ENCODE measurements around the gene TEX13A.
"Not testable (repeated sequence)": the region's sequence is repeated elsewhere in the genome, so short reads cannot be mapped to it uniquely, and the experiment has no call there.

The TEX13A gene, protein sequence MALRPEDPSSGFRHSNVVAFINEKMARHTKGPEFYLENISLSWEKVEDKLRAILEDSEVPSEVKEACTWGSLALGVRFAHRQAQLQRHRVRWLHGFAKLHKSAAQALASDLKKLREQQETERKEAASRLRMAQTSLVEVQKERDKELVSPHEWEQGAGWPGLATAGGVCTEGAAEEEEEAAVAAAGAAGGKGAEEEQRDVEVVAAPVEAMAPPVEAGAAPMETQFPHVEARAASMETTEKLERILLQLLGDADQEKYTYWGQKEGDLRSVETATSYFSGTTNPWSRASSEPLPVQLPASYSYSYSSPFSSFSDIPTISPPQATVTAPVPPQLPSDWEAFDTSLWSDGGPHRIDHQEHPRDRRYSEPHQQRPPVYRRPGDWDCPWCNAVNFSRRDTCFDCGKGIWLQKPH

DNA sequence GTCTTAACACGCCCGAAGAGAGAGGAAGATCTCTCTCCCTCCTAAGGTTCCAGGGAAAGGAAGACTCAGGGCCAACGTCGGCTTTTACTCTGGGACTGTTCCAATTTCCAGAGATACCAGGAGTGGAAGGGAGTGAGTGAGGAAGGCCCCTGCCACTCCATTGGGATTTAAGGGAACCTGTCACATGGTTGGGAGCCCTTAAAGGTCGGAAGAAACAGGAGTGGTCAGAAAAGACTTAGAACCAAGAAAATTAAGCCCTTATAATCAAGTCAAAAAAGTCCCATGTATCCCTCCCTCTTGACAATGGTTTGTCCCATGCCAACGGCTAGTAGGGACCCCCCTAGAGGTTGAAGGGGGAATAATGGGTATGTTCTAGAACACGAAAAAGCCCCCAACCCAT, at the start of gene TEX13A:
TEX13A (minus strand) TSS at position 59 of the 400 bp plus-strand sequence. CDS start 297 bp downstream, outside the sequence.
- DNase-seq (ENCODE audit: low spot score), result no peak

DNA sequence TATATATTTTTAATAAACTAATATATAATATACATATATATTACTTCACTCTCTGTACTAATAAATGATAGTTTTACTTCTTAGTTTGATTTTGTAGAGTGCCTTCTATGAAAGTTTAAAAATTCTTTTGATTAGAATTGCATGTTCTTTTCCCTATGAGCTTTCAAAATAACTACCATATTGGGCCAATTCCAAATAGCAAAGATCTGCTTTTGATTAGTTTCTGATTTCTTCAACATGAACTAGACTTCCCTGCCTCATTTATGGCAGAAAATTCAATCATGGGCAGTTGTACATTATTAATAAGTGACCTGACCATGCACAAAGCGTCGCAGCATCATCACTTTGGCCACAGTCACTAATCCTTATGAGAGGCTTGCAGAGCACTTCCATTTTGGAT, 48.9 kb upstream of the TEX13A start:
- DNase-seq (ENCODE audit: low spot score), result no peak

DNA sequence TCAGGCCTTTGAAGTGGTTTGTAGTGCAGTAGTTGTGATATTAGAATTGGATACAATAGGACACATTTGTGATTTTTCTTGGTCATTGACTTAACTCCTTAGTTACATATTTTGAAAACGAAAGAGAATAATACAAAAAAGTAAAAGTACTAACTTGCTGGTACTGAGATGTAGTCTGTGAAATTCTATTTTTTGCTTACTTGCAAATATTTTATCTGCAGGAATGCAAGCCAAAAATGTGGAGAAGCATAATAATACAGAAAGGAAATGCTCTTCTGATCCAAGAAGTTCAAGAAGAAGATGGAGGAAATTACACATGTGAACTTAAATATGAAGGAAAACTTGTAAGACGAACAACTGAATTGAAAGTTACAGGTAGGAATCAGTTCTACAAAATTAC, 46.7 kb upstream of the TEX13A start:
- no peak for DNase-seq (ENCODE audit: low spot score)

DNA sequence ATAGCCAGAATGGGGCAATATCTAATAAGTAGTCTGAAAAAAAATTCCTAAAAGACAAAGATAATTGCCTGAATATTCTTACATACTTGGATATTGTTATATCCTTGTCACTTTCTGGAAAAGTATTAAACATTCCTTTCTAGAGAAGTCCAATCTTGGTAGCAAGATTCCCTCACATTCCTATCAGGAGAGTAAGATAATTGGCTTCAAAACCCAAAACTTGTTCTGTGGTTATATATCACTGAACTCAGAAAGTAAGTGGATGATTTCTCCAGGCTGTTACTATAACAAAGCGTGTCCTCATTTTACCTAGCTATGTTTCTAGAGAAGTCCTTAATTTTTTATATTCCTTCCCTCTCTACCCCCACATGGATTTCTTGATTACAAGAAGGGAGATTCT, 46.0 kb upstream of the TEX13A start:
- DNase-seq (ENCODE audit: low spot score), result no peak

DNA sequence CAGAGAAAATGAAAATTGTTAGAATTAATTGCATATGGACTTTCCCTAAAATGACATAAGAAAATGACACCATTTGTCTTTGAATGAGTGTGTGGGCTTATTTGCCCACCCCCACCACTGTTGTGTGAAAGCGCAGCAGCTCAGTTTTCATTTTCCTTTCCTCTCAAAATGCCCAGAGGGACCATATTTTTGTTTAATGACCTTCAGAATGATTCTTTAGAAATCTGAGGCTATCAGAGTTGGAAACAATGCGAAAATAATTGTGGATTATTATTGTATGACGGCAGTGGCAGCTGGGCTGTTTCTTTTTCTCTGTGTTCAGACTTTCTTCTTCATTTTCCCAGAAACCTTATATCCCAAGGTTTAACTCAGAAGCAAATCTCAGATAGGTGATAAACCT, 44.6 kb upstream of the TEX13A start:
- DNase-seq (ENCODE audit: low spot score), result no peak

DNA sequence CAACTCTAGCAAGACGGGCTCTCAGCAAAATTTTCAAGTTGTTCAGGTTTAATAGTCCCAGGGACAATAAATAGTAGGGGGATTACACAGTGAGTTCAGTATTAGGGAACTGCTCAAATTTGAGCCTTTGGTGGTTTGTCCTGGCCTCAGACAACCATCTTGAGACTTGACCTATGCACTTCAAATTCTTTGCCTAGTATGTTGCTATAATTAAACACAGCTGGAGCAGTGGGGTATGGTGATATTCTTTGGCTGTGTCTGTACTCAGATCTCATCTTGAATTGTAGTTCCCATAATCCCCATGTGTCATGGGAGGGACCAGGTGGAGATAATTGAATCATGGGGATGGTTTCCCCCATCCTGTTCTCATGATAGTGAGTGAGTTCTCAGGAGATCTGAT, 43.3 kb upstream of the TEX13A start:
- DNase-seq (ENCODE audit: low spot score), result no peak

DNA sequence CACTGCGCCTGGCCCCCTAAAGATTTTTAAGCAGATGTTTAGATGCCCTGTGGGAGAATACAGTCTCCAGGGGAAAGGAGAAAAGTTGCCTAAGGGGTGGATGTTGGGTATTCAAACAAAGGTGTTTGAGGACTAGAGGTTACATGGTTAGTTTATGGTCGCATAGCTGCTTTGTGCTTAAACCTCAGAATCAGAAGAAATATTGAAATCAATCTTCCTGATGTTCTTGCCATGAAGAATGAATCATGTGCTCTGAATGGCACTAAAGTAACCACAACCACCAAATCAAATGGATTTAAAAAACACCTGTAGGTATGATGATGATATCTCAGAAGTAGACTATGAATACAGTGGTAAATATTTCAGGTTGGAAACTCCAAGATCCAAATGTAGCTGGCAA, 42.7 kb upstream of the TEX13A start:
- no peak for DNase-seq (ENCODE audit: low spot score)

DNA sequence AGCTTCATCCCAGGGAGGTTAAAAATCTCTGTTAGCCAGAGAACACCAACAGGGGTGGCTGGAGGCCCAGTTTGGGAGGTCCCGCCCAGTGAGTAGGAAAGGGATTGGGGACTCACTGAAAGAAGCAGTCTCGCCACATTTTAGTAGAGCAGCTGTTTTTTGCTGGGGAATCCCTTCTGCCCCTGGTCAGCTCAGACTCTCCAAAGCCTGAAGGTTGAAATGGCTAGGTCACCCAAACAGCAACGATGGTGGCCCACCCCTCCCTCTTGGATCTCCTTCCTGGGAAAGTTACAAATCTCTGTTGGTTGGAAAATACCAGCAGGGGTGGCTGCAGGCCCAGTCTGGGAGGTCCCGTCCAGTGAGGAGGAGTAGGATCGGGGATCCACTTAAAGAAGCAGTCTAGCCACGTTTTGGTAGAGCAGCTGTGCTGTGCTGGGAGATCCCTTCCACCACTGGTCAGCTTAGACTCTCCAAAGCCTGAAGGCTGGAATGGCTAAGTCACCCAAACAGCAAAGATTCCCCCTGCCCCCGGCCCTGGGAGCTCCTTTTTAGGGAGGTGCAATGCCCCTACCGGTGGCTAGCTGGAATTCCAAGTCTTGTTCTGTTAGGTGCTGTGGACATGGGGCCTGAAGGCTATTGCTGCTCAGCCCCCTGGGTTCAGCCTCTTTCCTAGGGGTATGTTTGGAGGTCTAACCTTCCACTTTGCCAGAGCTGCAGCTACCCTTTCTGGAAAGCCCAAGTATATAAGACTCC, 40.0 kb upstream of the TEX13A start:
- no peak for DNase-seq (ENCODE audit: low spot score)

DNA sequence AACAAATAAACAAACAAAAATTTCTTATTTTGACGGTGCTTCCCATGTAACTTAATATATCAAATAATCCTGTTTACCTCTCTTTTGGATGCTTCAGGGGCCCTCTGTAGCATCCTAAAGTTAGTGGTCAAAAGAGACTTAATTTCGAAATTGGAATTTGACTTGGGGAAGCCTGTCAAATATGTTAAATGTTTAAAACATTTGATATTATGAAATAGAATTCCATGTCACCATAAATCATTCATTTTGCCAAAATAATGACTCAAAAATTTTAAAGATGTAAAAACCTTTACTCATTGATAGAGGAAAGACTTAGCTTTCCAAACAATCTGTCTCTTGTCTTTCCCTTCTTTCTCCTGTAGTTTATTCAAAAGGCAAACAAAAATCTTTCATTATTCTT, 20.6 kb upstream of the TEX13A start:
- DNase-seq (ENCODE audit: low spot score), result no peak

DNA sequence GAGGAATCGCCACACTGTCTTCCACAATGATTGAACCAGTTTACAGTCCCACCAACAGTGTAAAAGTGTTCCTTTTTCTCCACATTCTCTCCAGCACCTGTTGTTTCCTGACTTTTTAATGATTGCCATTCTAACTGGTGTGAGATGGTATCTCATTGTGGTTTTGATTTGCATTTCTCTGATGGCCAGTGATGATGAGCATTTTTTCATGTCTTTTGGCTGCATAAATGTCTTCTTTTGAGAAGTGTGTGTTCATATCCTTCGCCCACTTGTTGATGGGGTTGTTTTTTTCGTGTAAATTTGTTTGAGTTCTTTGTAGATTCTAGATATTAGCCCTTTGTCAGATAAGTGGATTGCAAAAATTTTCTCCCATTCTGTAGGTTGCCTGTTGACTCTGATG, 16.9 kb upstream of the TEX13A start:
- DNase-seq (ENCODE audit: low spot score), result not testable (repeated sequence)

DNA sequence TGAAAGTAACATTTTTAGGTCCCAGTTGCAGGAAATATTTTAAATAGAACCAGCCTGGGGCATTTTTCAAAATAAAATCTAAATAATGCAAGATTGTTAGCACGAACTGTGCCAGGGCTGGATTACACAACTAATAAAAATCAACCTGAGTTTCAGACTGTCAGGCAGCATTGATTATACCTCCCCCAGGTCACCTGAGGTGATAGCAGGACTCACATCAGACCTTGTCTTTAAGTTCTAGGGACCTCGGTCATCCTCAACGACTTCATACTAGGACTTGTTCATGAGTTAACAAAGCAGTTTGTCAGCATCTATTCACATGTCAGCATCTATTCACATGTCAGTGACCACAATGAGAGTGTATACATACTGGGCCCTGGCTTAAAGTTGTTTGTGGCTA, 8.7 kb upstream of the TEX13A start:
- no peak for DNase-seq (ENCODE audit: low spot score)

DNA sequence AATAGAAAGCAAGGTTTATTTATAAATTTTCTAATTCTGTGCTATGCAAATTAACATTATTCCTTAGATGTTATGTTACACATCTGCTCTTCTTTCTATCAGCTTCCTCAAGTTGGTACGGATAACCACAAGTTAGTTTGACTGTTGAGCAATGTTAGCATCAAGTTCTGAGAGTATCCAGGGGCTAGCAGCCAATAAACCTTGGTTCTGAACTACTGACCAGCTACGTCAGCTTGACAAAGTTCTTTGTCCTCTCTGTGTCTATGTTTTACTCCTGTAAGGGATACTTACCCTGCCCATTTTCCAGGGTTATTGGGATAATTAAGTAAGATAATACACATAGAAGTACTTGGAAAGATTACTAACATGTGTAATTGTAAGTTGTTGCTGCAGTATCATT, 8.1 kb upstream of the TEX13A start:
- DNase-seq (ENCODE audit: low spot score), result no peak

DNA sequence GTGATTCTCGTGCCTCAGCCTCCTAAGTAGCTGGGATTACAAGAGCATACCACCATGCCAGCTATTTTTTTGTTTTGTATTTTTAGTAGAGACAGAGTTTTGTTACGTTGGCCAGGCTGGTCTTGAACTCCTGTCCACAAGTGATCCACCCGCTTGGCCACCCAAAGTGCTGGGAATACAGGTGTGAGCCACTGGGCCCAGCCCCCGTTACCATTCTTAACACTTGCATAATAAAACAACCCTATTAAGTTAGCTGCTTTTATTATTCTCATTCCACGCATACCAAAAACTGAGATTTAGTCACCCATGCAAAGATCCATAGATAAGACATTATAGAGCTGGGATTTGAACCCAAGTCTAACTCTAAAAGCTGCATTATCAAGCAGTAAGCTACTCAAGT, 6.0 kb upstream of the TEX13A start:
- DNase-seq (ENCODE audit: low spot score), result no peak

DNA sequence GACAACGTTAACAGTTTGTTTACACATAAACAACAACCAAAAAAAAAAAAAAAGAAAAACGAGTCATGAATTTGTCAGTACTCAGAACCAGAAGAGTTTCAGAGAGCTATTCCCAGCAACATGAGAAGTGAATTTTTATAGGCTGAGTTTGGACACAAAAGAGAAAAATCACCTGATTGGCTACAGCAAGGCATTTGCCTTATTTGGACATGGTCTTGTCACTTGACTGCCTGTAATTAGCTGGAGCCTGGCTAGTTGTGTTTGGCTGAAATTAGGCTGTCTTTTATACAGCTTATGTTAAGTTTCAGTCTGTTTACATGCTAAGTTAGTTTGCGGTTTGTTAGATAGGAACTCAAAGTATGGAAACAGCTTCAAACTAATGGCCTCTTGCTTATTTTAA, 880 bp upstream of the TEX13A start:
- no peak for DNase-seq (ENCODE audit: low spot score)

DNA sequence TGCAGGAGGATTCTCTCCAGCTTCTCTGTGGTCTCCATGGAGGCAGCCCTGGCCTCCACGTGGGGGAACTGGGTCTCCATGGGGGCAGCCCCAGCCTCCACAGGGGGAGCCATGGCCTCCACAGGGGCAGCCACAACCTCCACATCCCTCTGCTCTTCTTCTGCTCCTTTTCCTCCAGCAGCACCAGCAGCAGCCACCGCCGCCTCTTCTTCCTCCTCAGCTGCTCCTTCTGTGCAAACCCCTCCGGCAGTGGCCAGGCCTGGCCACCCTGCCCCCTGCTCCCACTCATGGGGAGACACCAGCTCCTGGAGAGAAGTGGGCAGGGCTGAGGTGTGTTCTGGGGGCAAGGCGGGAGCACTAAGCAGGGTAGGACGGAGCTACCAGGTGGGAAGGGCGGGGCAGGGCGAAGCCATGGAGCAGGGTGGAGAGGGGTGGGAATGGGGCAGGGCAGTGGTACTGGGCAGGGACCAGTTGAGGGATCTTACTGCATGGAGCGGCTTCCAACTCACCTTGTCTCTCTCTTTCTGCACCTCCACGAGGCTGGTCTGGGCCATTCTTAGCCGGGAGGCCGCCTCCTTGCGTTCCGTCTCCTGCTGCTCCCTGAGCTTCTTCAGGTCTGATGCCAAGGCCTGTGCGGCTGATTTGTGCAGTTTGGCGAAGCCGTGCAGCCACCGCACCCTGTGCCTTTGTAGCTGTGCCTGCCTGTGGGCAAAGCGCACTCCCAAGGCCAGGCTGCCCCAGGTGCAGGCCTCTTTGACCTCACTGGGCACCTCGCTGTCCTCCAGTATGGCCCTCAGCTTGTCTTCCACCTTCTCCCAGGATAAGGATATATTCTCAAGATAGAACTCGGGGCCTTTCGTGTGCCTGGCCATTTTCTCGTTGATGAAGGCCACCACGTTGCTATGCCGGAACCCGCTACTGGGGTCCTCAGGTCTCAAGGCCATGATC, 766 bp downstream of the TEX13A start:
- DNase-seq (ENCODE audit: low spot score), result no peak

DNA sequence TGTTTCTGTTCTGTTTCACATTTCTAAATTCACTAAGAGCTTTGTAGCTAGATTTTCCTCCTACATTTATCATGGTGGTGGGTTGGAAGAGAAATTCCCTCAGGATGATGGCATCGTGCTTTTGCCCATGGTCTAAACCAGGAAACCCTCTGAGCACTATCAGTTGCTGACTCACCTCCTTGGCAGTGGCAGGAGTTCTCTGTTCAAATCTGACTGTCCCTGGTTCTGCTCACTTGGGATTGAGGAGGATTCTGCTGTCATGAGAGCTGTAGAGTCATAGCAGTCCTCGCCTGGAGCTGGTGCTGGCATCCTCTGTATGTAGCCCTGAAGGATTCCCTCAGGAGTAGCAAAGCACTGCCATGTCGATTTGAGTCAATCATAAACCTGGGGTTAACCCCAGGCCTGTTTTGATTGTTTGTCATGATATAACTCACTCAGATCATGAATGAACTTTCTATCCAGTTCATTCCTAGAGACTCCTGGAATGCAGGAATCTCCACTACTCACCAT, 9.4 kb downstream of the TEX13A start:
- no peak for DNase-seq (ENCODE audit: low spot score)

DNA sequence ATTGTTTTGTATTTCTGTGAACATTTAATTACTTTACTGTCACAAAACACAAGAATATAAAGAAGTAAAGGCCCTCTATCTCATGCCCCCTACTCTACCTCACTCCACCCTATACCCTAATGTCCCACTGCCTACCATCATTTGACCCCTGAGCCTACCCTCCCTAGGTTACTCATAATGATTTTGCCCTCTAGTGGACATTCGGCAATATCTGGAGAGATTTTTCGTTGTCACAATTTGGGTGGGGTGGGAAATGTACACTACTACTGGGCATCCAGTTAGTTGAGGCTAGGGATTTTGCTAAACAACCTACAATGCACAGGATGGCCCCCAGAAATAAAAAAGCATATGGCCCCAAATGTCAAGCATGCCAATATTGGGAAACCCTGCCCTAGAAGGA, 10.2 kb downstream of the TEX13A start:
- no peak for DNase-seq (ENCODE audit: low spot score)

DNA sequence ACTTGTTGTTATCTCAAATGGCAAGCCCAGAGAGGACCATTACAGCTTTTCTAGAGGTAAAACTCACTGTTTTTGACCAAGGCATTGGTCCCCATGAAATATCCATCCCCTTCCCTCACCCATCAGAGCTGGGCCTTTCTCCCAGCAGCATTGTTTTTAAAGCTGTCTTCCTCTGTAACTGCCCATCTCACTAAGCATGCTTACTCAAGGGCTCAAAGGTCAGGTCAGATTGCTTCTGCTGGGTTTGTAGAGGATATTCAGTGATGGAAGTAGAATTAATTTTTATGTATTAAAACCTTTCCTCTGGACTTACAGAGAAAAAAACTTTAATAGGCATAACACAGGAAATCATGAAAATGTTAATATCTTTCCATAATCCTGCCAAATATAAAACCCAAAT, 11.1 kb downstream of the TEX13A start:
- DNase-seq (ENCODE audit: low spot score), result no peak

DNA sequence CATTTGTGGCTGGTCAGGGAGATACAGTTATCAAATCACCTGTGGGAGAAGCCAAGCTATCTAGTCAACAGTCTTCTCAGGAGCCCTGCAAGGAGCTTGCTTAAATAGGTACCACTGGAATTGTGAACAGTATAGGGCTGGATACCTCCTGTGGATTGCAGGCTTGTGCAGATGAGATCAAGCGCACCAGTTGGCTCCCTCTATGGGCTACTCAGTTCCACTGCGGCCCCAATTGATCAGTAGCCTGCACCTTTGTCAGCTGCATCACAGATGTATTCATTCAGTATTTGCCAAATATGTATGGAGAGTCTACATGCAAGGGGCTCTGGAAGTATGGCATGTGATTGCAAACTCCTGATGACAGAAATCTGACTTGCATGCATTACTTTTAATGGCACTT, 28.6 kb downstream of the TEX13A start:
- no peak for DNase-seq (ENCODE audit: low spot score)

DNA sequence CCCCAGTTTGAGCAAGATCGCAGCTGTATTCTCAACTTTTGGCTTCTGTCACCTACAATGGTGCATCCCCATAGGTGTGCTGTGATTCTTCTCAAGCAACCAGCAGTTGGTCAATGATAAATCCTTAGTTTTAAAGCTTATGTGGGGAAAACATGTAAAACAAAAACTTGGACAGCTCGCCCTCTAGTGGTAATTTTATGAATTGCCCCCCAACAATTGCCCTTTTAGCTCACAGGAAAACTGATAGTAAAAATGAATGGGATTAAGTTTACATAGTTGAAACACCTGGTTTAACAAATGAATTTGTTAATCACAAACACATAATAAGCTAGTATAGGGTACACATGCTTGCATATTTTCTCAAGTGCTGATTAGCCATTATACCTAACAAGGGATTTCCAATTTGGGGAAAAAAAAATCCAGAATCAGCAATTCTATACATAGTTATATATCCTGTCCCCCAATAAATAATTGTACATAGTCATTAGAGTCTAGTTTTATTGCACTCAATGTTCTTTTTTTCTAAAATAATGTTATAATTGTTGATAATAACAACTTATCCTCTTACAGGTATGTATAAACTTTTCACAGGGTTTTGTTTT, 30.1 kb downstream of the TEX13A start:
- peak; percentile 8 for DNase-seq (ENCODE audit: low spot score)

DNA sequence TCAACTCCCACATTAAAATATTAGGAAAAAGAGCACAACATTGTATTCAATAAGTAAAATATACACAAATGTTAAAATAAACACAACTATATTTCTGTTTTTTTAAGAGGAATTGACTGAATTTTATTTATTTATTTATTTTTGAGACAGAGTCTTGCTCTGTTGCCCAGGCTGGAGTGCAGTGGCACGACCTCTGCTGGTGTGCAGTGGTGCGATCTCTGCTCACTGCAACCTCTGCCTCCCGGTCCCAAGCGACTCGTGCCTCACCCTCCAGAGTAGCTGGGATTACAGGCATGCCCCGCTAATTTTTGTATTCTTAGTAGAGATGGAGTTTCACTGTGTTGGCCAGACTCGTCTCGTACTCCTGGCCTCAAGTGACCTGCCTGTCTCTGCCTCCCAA, 31.4 kb downstream of the TEX13A start:
- no peak for DNase-seq (ENCODE audit: low spot score)

DNA sequence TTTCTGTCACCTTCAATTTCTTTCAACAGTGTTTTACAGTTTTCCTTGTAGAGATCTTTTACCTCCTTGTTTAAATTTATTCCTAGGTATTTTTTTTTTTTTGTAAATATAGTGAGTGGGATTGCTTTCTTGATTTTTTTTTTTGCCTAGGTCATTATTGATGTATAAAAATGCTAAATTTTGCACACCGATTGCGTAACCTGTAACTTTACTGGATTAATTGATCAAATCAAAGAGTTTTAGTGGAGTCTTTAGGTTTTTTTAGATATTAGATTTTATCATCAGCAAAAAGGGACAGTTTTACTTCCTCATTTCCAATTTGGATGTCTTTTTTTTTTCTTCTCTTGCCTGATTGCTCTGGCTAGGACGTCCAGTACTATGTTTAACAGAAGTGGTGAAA, 40.9 kb downstream of the TEX13A start:
- DNase-seq (ENCODE audit: low spot score), result no peak

Data from CD4-positive, alpha-beta T cell treated with Interleukin-6 at 100 ng/mL for 8 hours (primary cell).